NCI-H1105 treated with DMSO at 0.1 percent for 48 hours (cell line): ENCODE results near the gene AIG1.
"Not testable (repeated sequence)": the region's sequence is repeated elsewhere in the genome, so short reads cannot be mapped to it uniquely, and the experiment has no call there.

ENCODE experiments used
- DNase-seq: peaks from one replicate; lab custom pipeline; 2025; lab: John Stamatoyannopoulos, UW

Gene AIG1

DNA sequence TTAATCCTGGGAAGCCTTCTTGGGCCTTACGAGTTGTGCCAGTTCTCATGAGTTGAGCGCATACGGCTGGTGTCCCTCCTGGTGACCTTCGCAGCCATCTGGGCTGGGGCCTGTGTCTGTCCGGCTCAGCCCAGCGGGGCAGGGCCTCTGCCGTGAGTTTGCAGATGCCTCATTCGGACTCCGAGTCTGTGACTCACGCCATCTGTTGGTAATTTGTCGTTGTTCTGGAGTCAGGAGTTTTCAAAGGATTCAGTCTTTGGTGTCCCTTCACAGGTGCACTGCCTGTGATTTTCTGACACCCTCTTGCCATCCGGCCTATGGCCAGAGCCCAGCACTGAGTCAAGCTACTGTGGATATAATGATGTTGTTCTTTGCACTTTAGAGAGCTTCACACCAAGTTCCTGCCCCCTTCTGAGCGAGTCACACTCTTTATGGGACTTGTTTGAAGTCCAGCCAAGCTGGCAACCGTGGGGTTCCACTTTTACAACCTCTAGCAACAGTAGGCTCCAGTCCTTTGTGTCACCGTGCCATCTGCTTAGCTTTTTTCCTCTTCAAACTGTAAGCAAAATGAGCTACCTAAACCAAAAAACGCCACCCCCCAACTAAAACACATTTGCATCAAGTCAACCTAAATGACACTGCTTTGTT lies 175.6 kb downstream of the AIG1 start:
- no peak for DNase-seq

DNA sequence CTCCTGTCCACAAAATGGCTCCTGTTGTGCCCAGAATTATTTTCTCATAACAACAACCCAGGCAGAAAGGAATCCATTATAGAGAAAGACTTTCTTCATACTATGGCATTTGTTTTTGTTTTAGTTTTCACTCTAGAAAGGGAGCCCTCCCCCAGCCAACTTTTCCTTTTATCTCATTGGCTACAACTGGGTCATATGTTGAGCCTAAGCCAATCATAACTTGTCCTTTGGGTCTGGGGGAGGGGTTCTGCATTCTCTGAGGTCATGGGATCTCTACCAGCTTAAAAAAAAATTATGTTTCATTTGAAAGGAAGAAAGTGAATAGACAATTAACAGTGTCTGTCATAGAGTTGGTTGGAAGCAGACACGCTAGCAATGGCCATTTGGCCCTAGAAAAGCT lies 177.6 kb downstream of the AIG1 start:
- no peak for DNase-seq

DNA sequence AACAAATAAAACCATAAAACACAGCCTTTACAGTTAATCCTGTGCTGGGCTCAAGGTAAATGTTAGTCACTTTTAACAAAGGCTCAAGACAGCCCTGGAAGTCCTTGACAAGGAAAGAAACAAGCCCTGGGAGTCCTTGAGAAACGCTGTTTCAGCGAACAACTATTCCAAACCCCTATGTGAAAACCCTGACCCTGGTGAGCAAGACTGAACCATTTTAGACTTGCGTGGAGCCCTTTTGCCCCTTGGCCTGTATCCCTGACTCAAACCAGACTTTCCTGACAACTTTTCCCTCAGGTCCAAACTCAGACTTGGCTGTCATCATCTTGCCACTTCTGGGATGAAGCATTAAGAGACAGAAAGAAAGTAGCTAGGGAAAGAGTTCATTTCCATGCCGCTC lies 180.4 kb downstream of the AIG1 start:
- DNase-seq = no peak

DNA sequence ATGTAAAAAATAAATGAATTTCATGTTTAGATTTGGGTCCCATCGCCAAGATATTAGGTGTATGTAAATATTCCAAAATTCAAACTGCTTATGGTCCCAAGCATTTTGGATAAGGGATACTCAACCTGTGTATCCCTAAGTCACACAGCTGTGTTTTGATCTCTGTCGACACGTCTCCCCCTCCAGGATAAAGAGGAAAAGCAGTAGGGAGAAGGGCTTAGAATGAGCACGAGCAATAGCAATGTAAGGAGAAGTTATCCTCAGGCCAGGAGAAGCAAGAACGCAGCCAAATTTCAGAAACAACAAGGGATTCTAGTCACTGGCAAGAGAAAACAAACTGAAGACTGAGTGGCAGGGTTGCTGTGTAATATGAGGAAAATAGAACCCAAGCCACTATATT lies 181.2 kb downstream of the AIG1 start:
- DNase-seq = no peak

DNA sequence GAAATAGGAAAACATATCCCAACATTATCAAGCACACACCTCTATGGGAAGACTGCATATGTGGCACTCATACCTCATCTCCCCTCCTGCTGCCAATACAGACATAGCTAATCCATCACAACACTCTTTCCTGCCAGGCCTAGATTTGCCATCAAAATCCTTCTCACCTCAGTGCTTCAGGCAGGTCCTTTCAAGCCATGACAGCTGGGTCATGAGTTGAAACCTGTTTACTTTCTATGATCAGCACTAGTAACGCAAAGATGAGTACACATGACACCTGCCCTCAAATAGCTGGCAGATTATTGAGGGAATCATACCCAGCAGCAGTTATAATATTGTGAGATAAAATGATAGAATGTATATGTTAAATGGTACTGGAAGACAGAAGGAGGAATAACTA lies 183.1 kb downstream of the AIG1 start:
- no peak for DNase-seq

DNA sequence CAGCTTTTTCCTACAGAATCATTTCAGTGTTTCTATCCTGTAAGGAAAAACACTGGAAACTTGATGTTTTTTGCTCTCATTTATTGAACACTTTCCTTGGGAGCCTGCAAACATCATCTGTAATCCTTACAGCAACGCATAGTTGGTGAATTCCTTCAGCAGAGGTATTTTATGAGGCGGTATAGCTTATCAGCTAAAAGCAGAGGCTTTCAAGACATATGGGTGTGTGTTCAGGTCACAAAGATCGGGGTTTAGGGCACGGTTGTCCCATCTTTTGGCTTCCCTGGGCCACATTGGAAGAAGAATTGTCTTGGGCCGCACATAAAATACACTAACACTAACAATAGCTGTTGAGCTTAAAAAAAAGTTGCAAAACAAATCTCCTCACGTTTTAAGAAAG lies 185.0 kb downstream of the AIG1 start:
- DNase-seq = no peak

DNA sequence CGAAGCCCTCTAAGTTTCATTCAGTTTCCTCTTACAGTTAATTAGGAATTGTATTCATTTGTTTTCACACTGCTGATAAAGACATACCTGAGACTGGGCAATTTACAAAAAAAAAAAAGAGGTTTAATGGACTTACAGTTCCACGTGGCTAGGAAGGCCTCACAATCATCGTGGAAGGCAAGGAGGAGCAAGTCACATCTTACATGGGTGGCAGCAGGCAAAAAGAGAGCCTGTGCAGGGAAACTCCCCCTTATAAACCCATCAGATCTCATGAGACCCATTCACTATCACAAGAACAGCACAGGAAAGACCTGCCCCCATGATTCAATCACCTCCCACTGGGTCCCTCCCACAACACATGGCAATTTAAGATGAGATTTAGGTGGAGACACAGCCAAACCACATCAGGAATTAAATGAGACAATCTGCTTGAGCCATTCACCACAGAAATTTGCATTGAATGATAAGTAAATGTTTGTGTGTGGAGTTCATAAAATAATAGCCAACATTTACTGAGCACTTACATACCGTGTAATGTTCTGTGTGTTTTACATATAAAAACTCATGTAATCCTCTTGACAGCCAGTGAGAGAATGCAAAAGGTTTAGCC lies 185.6 kb downstream of the AIG1 start:
- DNase-seq = not testable (repeated sequence)

DNA sequence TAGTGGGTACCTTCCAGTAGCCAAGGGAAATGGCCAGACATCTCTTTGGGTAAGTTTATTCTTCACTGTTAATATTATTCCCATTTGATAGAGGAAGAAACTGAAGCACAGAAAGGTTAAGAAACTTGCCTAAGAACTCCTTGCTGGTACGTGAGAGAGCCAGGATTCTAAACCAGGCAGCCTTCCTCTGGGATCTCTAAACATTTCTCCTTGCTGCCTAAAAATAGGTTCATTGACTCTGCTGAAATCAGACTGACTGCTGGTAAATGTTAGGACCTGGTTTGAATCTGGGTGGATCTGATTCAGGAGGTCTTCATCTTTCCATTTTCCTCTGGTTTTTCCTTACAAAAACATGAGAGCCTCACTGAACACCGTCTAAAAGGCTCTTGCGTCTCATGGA lies 186.9 kb downstream of the AIG1 start:
- no peak for DNase-seq

DNA sequence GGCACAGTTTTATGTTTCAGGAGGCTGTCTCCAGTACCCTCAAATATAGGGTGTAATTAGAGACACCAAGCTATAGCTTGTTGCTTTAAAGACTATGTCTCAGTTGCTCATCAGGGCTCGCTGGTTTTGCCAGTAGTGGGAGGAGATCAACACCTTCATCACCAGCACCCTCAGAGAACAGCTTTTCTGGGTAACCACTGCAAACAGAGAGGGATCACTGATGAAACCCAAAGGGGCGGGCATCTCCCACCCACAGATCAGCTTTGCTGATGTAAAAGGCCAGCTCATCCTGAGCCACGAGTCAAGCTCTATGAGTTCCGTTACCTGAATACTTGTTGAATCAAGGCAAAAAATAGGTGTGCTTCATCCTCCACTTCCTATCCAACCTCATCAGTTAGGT lies 187.7 kb downstream of the AIG1 start:
- no peak for DNase-seq

DNA sequence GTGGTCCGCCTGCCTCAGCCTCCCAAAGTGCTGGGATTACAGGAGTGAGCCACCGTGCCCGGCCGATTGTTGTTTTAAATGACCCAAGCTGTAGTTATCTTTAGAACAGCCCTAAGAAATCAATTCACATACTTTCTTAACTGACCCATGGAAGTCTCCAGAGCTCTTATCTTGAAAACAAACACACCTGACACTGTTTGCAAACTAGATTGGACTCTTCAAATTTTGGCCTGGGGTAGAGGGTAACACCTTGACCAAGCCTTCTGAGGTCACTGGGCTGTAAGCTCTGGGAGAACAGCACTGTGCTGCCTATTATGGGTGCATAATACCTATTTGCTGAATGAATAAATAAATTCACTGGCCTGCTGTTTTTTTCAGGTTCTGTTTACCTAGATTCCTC lies 190.6 kb downstream of the AIG1 start:
- DNase-seq = no peak

DNA sequence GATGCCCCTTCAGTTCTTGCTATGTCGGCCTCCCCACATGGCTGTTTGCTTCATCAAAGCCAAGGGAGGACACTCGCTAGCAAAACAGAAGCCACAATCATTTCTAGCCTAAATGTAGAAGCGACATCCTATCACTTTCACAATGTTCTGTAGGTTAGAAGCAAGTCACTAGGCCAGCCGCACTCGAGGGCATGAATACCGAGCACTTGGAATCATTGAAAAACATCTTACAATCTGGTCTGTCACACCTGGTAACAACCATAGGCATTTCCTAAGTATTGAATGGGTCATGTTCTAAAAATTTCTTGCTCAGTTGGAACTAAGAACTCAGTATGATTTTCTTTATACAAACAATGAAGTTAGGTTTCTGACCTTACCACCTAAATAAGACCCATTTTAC lies 192.3 kb downstream of the AIG1 start:
- DNase-seq = no peak

DNA sequence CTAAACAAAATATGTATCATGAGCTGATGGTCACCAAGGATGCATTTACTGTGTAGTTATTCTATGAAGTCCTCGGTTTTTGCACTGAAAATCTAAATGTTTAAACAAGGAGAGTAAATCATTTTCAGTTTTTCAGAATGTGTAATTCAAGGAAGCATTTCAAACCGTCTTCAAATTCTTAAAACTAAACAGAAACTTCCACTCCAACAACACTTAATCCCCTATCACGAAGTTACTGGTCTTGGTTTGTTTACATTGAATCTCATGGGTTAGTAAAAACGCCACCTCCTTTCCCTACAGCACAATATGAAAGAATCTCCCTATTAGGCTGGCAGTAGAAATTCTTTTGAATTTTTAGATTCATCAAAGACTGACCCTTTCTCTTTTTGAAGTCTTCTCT lies 192.9 kb downstream of the AIG1 start:
- DNase-seq = no peak

DNA sequence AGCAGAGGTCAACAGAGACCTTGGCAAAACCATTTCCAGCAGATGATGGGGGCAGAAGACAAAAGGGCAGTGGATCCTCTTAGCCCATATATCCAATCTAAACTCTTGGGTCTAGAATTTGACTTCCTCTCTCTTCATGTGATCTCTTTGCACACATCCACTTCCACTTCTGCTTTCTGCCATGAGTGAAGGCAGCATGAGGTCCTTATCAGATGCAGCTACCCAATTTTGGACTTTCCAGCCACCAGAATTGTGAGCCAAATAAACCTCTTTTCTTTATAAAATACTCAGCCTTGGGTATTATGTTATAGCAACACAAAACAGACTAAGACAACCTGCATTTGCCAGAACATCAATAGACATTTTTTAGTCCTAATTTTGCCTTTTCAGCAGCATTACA lies 198.3 kb downstream of the AIG1 start:
- no peak for DNase-seq

DNA sequence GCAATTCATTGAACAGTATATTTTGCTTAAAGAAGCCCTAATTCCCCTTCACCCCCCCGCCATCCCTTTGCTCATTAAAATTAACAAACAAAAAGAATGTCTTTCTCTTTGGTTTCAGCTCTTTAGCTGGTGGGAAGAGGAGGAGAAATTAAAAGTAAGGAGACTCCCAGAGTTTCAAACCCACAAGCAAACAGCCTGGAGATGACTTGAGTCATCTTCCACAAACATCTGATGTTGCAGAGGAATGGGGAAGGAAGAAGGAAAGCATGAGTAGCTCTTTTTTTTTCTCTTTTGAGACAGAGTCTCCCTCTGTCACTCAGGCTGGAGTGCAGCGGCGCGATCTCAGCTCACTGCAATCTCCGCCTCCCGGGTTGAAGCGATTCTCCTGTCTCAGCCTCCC lies 200.2 kb downstream of the AIG1 start:
- no peak for DNase-seq

DNA sequence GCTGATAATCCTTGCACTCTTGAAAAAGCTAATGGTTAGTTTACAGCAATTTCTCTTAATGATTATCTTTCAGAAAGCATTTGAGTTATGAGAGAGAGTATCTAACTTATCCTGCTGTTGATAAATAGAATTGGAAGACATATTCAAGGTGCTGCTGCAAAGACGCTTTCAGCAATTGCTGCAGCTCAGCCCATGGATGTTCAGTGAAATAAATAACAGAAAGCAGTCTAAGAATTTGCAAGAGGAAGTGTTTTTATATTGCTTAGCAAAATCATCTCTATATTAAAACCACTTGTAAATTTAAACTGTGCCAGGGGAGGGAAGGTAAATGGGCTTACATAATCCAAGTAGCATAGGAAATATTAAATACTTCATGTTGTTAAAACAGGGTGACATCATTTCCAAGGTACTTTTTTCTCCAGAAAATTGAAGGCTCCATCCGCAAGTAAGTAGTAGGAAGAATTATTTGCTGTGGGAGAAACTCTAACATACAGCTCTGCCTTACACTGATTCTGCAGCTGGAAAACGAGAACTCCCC lies 201.3 kb downstream of the AIG1 start:
- DNase-seq = no peak

DNA sequence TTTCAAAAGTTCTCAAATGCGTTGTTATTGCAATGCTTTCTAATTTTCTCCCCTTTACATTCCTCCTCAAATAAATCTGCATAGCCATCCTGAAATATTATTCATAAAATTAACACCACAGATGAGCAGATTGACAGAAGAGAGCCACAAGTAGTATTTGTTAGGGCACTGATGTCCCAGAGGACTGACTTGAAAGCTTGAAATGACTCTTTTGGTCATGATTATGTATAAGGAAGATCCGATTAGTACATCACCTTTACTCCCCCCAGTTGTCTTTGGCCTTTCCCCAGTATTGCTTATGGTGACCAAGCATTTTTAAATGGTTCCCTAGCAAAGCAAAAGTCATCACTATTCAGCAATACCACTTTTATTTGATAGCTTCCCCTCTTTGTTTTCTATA lies 202.2 kb downstream of the AIG1 start:
- DNase-seq = no peak

DNA sequence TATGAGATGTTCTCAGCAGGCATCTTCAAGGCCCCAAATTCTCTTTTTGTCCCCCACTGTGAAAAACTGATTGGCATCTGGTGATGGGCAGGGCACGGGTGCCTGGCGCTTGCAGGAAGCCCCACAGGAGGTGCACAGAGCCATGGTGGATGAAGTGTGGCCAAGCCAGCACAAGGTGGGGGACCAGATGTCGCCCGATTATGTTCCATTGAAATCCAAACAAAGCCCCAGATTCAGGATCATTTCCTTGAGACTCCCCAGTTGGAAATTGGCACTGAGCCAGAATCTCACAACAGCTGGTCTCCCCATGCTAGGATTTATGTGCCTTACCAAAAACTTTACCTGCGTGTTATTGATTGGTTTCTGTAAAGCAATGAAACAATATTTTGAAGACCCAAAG lies 203.7 kb downstream of the AIG1 start:
- no peak for DNase-seq

DNA sequence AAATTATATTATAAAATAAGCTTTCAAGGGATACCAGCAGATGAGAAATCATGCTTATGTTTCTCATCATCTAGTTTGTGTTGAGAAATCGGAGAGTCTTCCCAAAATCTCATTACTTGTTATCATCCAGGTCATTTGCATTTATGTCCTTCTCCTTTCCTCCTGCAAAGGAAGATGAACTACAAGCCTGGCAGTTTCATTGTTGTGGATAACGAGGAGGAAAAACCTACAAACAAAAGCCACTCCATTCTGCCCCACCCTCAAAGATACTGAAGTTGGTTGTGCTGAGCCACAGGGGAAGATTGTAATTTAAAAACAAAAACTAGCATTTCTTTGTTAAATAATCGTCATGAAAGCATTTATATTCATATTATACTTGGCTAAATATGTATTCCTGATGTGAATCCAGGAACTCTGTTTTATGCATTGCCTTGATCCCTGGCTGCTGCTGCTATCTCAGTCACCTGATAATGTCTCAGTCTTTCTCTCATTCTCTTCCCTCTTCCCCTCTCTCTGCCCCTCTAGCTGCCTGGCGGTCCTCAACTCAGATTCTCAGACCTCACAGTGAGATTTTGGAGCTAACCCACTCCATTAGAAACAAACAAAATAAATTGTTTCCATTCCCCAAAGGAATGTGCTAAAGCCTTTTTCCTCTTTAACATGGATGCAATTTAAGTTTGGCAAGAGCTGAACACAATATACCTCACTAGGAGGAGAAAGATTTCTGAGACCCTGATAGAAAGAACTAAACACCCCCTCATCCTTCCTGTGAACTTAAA lies 204.5 kb downstream of the AIG1 start:
- DNase-seq = no peak

DNA sequence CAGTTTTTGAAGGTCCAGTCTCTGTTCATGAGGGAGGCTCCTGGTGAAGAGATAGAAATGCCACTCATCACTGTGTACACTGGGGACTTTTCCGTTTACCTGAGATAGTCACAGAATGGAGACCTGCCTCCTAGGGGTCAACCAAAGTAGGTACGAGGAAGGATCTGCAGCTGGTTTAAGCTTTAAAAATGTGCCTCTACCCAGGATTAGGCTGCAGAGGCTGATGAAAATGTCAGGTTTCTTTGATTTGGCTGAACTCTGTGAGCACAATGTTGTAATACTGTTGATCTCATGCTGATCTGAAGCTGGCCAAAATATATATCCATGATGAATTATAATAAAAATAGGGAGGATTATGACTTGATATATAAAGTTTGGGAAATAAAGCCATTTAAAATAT lies 207.1 kb downstream of the AIG1 start:
- DNase-seq = no peak

DNA sequence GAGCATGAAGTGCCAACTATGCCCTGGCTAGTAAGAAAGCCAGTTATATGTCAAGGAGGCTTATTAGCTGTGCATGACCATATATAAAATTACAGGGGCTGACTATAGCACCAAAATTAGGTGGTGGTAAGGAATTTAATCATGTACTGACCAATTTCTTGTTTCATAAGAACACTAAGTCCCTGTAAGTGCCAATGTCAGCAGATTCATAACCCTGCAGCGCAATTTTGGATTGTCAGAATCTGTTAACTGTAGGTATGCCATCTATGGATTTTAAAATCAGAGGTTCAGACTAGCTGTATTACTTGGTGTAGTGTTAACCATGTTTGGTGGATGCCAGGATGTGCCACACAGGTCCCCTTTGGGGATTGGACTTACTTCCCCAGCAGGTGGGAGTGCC lies 207.8 kb downstream of the AIG1 start:
- no peak for DNase-seq

DNA sequence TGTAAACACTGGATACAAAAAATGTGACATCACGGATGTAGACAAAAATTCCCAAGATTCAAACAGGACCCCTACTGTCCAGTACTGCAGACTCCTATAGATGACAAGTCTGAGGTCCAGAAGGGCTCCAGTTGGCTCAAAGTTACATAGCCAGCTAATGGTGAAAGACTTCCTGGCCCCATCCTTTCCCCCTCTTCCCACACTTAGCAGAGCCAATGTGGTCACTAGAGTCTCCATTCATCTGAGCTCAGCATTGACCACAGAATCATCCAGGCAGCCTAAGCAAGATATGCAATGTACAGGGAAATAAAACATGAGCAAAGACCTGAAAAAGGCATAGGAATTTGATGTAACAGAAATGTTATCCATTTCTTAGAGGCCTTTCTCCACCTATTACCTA lies 209.3 kb downstream of the AIG1 start:
- DNase-seq = no peak

DNA sequence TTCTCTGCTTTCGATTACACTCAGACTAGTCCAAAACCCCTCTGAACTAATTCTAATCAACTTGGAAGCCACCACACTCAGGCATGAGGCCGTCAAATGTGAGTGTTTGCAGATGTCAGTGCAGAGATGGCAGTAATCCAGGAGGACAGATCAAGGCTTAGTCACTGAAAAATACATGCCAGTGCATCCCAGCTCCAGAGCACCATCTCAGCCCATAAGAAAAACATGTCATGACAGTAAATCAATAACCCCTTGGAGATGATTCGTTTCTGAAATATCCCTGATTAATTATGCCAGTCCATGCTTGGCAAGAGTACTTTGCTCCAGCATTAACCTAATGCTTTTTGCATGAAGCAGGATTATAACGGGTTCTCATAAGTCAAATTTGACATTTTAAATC lies 210.3 kb downstream of the AIG1 start:
- DNase-seq = no peak

DNA sequence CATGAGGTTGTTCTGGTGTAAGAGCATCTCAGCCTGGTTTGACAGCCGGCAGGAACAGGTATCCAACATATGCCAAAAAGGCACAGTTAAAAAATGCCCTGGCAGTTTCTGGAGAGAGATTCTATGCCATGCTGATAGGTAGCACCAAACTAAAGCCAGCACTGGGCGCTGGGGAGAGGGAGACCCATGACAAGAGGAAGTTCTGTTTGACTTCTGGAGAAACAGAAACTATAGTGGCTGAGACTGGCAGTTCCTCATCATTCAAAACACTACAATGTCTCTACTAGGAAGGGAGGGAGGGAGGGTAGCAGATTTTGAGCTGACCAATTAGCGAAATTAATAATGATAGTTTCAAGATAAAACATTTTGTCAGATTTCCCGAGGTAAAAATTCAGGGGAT lies 215.7 kb downstream of the AIG1 start:
- DNase-seq = no peak
